ENCODE results near the gene BCL11B. TPM values are rescaled to one million over a fixed set of nuclear protein-coding genes. Genes with fewer than 3 reads are reported as not detected.

BCL11B gene
- total RNA-seq, result 0.16 TPM
- long read RNA-seq, result 0 reads

DNA sequence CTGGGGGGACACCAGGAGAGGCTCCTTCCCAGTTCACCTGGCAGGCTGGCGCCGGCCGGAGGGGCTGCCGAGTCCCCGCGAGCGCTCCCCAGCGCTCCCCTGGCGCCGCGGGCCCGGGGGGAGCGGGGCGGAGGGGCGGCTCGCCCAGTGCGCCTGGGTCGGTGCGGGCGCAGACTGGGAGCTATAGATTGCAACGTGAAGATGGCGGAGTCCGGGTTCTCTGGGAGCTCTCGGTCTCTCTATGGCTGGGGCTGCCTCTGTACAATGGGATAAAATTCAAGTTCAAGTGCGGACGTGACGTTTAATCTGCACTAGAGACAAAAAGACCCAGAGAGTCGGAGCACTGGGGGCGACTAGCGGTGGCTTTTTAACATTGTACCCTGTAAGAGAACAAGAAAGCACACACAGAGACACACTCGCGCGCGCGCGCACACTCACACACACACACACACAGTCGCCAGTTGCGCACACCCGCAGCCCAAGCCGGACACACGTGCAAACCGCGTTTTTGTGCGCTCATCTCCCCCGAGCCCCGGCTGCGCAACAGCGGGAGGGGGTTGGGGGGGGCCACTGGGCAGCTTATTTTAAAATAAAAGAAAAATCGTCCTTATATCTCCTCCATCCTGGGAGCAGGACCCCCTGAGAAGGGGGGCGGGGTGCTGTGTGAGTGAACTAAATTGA lies at the start of gene BCL11B:
Gene BCL11B, minus strand, starts transcription at position 247 of the 681 bp plus-strand sequence. CDS start 979 bp downstream, outside the sequence.
- intact Hi-C loops (cut with DNase I), result no loop called here
- no peak for DNase-seq (ENCODE audit: low spot score)

DNA sequence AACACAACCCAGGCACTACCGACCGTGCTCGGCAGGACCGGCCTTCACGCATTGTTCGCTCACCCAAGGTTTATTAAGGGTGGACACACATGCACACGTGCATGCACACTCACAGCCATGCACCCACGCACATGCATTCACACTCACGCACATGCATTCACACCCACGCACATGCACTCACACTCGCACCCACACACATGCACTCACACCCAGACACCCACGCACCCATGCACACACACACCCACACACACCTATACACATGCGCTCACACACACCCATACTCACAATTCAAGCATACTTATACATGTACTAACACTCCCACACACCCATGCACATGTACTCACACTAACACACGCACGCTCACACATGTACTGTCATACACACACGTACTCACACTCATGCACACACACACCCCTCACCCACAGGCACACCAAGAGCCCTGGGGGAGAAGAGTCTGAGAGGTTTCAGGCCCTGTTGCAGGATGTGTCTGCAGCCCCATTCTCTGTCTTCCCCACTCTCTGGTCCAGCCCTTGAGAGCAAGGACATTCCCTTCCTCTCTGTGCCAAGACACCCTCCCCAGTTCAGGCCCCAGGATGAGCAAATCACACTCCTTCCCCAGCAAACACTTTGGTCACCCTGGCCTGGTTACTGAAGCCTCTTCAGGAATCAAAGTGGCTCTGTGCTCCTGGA lies 49.4 kb upstream of the BCL11B start:
- intact Hi-C loops (cut with DNase I), result no loop called here
- no peak for DNase-seq (ENCODE audit: low spot score)

DNA sequence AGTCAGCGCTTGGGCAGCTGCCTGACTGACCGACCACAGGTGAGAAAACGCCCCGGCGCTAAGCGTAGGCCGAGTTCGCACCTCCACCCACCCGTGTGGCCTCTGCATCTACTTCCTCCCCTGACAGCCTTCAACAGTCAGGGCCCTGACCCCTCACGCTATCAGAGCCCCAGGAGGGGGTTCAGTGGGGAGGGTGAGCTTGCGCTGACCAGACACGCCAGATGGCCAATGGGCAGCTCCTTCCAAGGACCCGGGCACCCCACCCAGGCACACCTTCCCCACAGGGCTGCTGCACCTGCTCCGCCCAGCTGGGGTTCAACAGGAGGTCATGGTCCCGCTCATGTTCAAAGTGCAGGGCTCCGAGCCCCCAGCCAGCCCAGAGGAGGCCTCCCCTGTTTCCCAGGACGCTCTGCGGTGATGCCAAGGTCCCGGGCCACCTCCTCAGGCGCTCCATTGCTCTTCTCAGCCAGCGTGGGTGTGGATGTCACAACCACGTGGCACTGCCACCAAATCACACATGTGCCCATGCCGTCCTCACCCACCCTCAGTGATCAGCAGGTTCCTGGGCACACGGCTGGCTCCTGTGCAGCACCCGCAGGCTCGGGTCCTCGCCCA lies 48.7 kb upstream of the BCL11B start:
- no peak for DNase-seq (ENCODE audit: low spot score)
- intact Hi-C loops (cut with DNase I), result no loop called here

DNA sequence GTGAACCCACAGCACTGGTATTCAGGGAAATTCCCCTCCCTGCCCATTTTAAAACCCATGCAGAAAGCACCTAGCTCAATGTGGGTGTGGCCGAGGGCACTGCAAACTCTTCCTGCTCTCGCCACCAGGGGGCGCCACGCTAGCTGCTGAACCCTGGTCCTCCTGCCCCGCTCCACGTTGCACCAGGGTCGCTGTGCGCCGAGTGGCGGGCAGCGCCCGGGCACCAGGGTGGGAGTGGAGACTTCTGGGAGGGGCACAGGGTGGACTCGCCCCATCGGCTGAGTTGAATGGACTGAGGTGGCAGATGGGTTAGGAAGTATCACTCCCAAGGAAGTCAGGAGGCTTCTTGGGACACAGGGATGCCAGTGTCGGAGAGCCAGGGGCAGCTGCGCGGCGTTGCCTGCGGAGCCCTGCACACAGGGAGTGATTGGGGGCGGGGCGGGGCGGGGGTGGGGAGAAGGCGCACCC lies 48.1 kb upstream of the BCL11B start:
- no peak for DNase-seq (ENCODE audit: low spot score)
- intact Hi-C loops (cut with DNase I), result no loop called here

DNA sequence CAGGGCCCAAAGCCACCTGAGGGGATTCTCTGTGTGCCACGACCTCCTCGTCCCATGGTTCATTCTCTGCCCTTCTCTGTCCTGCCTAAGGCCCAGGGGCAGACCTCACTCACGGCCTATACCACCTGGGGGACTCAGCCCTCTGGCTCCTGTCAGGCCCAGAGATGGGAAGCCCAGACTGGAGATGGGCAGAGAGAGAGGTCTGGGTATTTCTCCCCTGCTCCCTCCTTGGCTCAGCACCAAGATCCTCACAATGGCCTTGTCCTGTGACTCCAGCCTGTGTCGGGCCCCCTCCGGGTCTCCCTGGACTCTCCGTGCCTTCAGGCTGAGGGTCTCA lies 46.9 kb upstream of the BCL11B start:
- intact Hi-C loops (cut with DNase I), result no loop called here
- DNase-seq (ENCODE audit: low spot score), result no peak

DNA sequence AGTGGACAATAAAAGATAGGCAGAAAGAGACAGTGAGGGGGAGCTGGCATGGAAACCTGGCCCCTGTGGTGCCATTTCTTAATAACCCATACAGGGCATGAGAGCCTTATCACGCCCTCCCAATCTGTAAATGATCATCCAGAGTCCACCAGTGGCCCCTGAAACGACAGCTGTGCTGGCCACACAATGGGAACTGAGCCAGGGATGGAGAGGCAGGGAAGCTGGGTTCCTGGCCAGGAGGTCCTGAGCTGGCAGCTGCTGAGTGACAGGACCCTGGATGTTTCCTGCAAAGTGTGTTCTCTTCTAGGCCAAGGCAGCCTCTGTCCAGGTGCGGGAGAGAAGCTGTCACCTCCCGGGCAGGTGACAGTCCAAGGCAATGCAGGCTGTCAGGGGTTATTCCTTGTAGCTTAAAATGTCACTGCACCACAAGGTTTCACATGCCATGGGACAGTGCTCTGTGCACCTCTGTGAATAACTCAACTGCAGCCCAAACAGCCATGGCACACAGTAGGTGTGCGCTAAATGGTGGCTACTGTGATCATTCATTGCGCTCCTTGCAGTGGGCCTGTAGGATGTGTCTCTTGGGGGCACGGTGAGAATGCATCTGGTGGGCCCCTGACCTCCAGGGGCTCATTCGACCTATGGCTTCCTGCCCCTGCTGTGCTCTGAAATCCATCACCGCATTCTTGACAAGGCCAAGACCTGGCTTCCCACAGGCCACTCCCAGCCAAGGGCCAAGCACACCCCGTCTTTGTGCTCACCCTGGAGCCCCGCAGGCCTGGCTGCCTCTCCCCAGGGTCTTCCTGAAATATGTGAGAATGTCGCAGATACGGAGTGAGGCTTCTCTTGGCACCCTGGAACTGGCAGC lies 46.3 kb upstream of the BCL11B start:
- intact Hi-C loops (cut with DNase I), result no loop called here
- DNase-seq (ENCODE audit: low spot score), result no peak

DNA sequence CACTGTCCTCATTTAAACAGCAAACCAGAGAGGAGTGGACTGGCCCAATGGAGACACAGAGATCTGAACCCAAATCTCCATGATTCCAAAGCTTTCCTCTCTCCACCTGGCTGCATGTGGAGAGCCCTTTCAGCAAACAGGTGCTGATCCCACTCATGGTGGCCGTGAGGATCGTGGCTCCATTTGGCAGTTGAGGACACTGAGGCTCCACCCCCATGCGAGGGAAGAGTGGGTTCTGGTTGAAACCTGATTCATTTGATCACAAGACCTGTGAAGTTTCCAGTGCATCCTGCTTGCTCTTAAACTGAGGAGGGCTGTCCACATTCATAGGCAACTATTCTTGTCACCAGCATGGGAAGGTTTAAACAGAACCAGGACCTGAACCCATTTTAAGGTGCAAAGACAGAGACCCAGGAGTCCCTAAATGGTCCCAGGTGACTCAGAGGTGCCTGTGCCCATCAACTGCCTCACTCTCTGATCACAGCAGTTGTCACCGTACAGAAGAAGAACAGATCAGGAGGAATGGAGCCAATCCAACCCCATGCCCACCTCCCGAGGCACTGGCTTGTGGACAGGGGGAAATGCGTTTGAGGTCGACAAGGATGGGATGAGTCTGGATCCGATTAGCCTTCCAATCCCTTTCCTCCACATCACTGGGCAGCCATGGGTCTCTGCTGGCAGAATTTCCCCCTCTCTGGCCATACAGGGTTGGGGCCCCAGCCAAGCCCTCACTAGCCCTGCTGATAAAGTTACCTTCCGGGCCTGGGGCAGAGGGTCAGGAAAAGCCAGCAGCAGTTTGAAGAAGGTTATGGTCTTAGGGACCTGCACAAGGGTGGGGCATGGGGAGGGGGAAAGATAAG lies 45.5 kb upstream of the BCL11B start:
- DNase-seq (ENCODE audit: low spot score), result no peak
- intact Hi-C loops (cut with DNase I), result no loop called here

DNA sequence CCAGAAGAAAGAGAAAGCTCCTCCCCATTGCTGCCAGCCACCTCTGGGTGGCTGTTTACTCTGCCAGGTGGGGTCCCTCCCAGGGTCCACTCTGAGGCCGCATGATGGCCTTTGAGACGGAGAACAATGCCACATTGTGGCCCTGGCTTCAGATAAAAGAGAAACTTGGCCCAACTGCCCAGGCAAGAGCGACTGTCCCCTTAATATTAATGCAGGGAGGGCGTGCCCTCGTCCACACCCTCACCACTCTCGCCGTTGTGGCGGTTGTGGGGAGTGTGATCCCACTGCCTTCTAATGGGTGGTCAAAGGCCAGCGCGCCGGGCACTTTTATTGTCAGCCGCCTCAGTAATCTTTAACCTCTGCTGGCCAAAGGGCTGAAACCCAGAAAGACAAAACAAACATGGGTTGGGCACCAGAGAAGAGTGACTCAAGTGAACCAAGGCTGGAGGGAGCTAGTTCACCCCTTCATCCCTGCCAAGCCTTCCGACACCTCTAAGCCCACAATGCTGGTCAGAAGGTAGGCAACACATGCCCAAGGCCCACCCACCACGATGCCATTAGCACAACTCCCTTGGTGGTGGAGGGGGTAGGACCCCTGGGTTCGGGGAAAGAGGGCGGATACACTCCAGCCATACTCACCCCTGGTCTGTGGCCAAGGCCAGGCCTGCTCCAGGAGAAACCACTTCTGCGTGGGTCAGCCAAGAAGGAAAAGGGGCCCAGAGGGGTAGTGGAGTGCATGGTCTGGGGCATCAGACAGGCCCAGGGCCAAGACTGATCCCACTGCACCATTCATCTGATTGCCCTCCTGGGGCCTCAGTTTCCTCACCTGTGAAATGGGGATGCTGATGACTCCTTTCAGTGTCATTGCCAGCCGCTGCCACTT lies 44.5 kb upstream of the BCL11B start:
- no peak for DNase-seq (ENCODE audit: low spot score)
- intact Hi-C loops (cut with DNase I), result no loop called here

DNA sequence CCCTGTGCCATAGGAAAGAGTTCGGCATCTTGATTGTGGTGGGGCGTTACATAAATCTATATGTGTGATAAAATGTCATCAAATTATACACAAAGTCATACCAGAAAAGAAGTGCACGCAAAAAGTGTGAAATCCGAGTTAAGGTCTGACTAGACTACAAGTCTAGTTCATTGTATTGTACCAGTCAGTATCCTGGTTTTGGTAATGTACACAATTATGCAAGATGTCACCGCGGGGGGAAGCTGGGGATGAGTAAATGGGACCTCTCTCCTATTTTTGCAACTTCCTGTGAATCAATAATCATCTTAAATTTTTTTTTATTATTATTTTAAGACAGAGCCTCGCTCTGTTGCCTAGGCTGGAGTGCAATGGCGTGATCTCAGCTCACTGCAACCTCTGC lies 43.2 kb upstream of the BCL11B start:
- DNase-seq (ENCODE audit: low spot score), result no peak
- intact Hi-C loops (cut with DNase I), result no loop called here

DNA sequence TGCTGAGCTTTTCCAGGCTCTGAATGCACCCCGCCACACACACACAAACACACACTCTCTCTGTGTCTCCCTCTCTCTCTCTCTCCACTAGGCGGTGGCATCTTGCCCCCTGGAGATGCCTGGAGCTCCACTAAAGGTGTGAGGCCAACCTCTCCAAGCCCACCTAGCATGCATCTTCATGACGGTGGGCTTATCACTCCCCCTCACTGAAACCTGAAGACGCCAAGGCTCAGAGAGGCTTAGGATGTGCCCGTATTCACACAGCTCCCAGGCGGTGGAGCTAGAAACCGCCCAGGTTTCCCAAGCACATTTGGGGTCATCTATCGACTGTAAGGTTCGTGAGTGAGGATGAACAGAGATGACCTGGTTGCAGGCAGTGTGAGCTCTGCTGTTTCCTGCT lies 42.6 kb upstream of the BCL11B start:
- no peak for DNase-seq (ENCODE audit: low spot score)
- intact Hi-C loops (cut with DNase I), result no loop called here

DNA sequence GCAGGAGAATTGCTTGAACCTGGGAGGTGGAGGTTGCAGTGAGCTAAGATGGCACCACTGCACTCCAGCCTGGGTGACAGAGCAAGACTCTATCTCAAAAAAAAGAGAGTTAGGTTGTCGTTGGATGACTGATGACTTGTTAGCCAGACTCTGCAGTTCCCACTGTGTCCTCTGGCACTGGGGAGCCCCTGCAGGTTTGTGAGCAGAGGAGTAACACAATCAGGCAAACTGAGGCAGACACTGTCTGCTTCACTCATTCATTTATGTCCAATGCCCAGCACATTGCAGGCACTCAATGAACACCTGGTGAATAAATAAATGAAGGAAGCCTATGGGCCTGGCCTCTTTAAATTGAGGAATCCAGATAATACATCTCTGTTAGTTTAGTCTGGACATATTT lies 41.2 kb upstream of the BCL11B start:
- intact Hi-C loops (cut with DNase I), result no loop called here
- no peak for DNase-seq (ENCODE audit: low spot score)

DNA sequence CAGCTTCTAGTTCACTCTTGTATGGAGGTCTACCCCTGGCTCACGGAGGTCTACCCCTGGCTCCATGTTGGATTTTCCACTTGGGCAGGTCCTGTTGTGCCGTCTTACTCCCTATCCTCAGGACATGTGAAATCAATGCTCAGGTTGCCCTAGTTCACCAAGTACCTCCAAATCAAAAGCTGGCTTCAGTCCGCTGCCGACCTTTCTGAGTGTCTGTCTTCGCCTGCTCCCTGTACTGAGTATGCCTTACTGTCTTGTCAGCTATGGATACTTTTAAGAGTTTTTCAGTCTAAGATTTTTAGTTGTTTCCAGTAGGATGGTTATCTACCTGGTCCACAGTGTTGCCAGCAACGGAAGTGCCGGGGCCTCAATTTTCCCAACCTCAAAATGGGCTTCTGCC lies 40.1 kb upstream of the BCL11B start:
- no peak for DNase-seq (ENCODE audit: low spot score)
- intact Hi-C loops (cut with DNase I), result no loop called here

DNA sequence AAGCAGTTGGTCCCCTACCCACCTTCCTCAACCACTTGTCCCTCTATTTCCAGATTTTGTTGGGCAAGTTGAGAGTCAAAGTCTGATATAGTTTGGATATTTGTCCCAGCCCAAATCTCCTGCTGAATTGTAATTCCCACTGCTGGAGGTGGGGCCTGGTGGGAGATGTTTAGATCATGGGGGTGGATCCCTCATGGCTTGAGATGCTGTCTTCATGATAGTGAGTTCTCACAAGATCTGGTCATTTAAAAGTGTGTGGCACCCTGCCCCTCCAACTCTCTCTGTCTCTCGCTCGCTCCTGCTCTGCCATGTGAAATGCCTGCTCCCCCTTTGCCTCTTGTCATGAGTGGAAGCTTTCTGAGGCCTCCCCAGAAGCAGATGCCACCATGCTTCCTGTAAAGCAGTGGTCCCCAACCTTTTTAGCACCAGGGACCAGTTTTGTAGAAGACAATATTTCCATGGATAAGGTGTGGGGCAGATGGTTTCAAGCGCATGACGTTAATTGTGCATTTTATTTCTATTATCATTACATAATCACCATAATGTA lies 37.3 kb upstream of the BCL11B start:
- no peak for DNase-seq (ENCODE audit: low spot score)
- intact Hi-C loops (cut with DNase I), result no loop called here

DNA sequence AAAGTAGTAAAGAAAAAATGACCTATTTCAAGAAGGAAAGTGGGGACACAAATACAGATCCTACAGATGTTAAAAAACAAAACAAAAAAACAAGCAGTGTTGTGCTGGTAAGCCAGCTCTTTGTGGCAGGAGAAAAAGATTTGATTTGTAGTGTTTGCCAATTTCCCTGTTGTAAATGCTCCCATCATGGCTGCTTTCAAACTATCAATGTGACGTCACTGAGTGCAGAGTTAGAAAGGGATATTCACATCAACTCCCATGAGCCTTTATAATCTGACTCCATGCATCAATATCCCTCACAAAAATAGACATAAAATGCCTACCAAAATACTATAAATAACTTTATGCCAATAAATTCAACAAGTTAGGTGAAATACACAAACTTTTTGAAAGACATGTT lies 32.2 kb upstream of the BCL11B start:
- intact Hi-C loops (cut with DNase I), result no loop called here
- no peak for DNase-seq (ENCODE audit: low spot score)

DNA sequence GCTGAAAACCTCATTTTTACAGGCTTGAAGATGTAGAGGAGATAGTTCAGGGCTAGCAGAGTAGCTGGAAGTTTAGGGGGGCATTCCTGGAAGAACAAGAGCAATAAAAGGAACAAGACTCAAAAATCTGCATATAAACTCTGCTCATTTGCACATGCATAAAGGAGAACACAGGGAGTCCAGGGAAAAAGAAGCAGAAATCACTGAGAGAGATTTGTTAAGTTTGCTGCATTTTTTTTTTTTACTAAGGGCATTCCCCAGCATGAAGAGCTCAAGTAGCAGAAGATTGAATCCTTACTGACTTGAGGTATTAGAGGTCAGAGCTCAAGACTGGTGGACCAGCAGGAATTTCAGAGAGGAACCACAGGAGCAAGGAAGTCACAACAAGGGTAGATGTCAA lies 28.2 kb upstream of the BCL11B start:
- intact Hi-C loops (cut with DNase I), result no loop called here
- no peak for DNase-seq (ENCODE audit: low spot score)

DNA sequence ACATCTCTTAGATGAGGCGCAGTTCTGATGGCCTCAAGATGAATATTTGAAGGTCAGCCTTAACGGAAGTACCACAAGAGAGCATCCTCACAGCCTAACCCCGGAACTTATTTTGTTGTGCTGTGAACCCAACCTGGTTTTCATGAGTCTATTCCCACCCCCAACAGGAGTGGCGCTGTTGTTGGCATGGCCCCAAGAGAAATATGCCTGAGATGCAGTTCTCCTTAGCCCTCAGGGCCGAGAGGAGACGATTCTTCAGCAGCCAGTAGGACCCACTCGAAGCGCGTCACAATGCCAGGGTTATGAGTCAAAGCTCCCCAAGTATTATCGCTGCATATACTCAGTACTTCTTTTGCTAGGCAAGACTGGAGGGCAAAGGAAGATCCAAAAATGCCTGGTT lies 24.5 kb upstream of the BCL11B start:
- no peak for DNase-seq (ENCODE audit: low spot score)
- intact Hi-C loops (cut with DNase I), result no loop called here

DNA sequence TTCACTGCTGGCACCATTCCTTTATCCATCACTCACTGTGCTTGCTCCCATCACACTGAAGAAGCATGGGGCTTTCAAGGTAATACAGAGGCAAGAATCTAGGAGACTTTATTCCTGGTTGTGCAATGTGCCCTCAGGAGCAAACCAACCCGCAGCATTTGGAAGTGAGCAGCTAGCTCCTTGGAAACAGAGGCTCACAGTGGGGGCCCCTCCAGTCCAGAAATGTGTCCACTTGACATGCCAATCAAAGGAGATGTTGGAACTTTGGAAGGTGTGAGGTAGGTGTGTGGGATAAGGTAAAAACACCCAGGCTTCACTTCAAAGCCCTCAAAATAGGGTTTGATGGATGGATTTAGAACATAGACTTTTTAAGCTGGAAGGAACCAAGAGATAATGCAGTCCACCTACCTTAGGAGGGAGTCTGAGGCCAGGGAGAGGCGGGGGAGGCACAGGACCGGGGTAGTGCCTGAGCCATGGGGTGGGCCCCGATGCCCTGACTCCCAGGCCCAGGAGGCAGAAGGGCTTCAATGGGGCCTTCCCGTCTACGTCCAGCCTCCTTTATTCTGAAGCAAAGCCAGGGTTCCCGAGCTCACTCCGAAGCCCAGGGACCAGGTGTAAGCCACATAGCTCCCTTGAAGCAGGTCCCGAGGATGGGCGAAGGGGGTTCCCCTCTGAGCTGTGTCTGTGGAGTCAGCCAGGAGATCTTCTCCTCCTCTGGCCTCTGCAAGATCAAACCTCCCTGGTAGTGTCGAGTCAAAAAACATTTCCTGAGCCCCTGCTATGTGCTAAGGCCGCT lies 17.6 kb upstream of the BCL11B start:
- no peak for DNase-seq (ENCODE audit: low spot score)
- intact Hi-C loops (cut with DNase I), result no loop called here
